ENCODE data around the gene NDUFA13.

Gene NDUFA13

DNA sequence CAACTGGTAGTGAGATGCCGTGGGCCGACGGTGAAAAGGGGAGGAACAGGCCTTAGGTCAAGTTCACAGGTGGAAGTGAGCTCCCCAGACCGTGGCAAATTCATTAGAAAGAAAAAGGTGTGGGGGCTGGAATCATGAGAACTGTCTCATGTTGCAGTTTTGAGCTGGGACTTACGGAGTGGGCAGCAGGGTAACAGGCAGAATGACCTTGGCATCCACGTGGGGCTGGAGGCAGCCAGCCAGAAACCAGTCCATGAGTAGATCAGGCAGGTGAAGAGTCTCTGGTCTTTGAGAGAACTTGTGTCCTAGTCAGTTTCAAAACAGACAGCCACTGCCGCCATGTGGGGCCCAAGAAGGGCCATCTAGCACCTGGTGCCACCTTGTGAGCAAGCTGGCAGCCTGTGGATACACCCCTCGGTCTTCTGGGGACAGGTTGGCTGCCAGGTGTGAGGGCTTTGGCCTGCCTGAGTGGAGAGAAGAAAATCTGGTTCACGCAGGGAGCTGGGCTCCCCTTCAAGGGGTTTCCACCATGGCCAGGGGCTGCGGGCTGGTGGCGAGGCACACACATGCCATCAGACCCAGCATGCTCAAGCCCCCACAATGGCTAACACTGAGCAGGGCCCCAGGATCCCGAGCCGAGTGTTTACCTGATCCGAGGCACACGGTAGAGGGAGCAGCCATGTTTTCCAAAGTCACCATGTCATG, 24.6 kb upstream of the NDUFA13 start:
- H3K4me3 ChIP-seq (ENCODE audit: low read depth, low read length): no peak overlapping the region
- POLR2A ChIA-PET: no interaction called here
- H3K4me1 ChIP-seq (ENCODE audit: control insufficient read depth, insufficient read depth, low read length): peaks cover 11% of the 10 kb centered on the region
- CTCF ChIA-PET: interaction anchor here (0.5 to 2.7 kb wide), 23 partner anchors 13 to 346 kb away, joined by 3 to 49 read pairs (median 6); partner anchors contain the start of genes GATAD2A and GMIP
- TF ChIP-seq, protein P1, sequence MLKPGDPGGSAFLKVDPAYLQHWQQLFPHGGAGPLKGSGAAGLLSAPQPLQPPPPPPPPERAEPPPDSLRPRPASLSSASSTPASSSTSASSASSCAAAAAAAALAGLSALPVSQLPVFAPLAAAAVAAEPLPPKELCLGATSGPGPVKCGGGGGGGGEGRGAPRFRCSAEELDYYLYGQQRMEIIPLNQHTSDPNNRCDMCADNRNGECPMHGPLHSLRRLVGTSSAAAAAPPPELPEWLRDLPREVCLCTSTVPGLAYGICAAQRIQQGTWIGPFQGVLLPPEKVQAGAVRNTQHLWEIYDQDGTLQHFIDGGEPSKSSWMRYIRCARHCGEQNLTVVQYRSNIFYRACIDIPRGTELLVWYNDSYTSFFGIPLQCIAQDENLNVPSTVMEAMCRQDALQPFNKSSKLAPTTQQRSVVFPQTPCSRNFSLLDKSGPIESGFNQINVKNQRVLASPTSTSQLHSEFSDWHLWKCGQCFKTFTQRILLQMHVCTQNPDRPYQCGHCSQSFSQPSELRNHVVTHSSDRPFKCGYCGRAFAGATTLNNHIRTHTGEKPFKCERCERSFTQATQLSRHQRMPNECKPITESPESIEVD (tag by site-specific recombination; IDR thresholded peaks at IDR 0.05): no peak
- TF ChIP-seq ZNF423 (tag by site-specific recombination; IDR thresholded peaks at IDR 0.05) (no peak), ZNF174 (tag by site-specific recombination; IDR thresholded peaks at IDR 0.05) (no peak), ZNF473 (tag by site-specific recombination; IDR thresholded peaks at IDR 0.05) (no peak), ZNF830 (tag by site-specific recombination; IDR thresholded peaks at IDR 0.05; ENCODE audit: low read depth) (no peak), ZNF654 (tag by site-specific recombination; IDR thresholded peaks at IDR 0.05; ENCODE audit: low read depth) (no peak), ELK4 (IDR thresholded peaks at IDR 0.05; ENCODE audit: borderline replicate concordance, low read depth, low read length) (no peak), ZNF488 (tag by site-specific recombination; IDR thresholded peaks at IDR 0.05) (no peak), ZBTB21 (tag by site-specific recombination; IDR thresholded peaks at IDR 0.05) (no peak), ZNF10 (tag by site-specific recombination; IDR thresholded peaks at IDR 0.05) (no peak), ZNF239 (tag by site-specific recombination; IDR thresholded peaks at IDR 0.05) (no peak), YY2 (tag by site-specific recombination; IDR thresholded peaks at IDR 0.05) (no peak), ZNF639 (tag by site-specific recombination; IDR thresholded peaks at IDR 0.05) (no peak)
- TF ChIP-seq, protein P2, sequence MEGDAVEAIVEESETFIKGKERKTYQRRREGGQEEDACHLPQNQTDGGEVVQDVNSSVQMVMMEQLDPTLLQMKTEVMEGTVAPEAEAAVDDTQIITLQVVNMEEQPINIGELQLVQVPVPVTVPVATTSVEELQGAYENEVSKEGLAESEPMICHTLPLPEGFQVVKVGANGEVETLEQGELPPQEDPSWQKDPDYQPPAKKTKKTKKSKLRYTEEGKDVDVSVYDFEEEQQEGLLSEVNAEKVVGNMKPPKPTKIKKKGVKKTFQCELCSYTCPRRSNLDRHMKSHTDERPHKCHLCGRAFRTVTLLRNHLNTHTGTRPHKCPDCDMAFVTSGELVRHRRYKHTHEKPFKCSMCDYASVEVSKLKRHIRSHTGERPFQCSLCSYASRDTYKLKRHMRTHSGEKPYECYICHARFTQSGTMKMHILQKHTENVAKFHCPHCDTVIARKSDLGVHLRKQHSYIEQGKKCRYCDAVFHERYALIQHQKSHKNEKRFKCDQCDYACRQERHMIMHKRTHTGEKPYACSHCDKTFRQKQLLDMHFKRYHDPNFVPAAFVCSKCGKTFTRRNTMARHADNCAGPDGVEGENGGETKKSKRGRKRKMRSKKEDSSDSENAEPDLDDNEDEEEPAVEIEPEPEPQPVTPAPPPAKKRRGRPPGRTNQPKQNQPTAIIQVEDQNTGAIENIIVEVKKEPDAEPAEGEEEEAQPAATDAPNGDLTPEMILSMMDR (tag by site-specific recombination; IDR thresholded peaks at IDR 0.05): no peak
- peaks cover 0 to 54% of the 10 kb centered on the region in 2 experiments; a peak in 2 of 3 replicates for H3K36me3 ChIP-seq (ENCODE audit: control insufficient read depth in 2 of 2, insufficient read depth in 1 of 2, low read length in 2 of 2)
- no peak overlapping the region for H3K27ac ChIP-seq (ENCODE audit: extremely low read depth, low read depth, low read length)
- H3K9me3 ChIP-seq (ENCODE audit: control insufficient read depth, insufficient read depth, low read depth, low read length): no peaks in the 10 kb centered on the region

- TF ChIP-seq PRDM1 (tag by site-specific recombination; IDR thresholded peaks at IDR 0.05): no peak
- H3K4me3 ChIP-seq (ENCODE audit: low read depth, low read length): no peak overlapping the region
- H3K36me3 ChIP-seq (ENCODE audit: control insufficient read depth in 2 of 2, insufficient read depth in 1 of 2, low read length in 2 of 2): peaks cover 0 to 58% of the 10 kb centered on the region in 2 experiments; a peak in 2 of 3 replicates
- peaks cover 11% of the 10 kb centered on the region for H3K4me1 ChIP-seq (ENCODE audit: control insufficient read depth, insufficient read depth, low read length)
- POLR2A ChIA-PET: interaction anchor here (0.7 kb wide), 1 partner anchor 125 kb away, joined by 5 read pairs; no protein-coding TSS in a partner anchor
- no peaks in the 10 kb centered on the region for H3K9me3 ChIP-seq (ENCODE audit: control insufficient read depth, insufficient read depth, low read depth, low read length)
- no peak overlapping the region for H3K27ac ChIP-seq (ENCODE audit: extremely low read depth, low read depth, low read length)
- CTCF ChIA-PET: interaction anchor here (0.8 to 2.7 kb wide), 4 partner anchors 123 to 126 kb away, joined by 4 to 49 read pairs (median 13); no protein-coding TSS in a partner anchor
Measured at GRCh38 chr19:19492026-19492610, 23.9 kb upstream of the NDUFA13 start.
